HEK293 (cell line): ENCODE measurements around the gene NHP2.

Source experiments
- CTCF ChIA-PET: fragments of 350-600 bp; formaldehyde crosslinking; extraction: SDS; loops from one replicate; lab custom pipeline; 2021; ENCODE audit warnings: antibody characterized with exemption; lab: Yijun Ruan, JAX
- POLR2A ChIA-PET: fragments of 300-600 bp; formaldehyde crosslinking; extraction: SDS; loops from one replicate; lab custom pipeline; 2020; ENCODE audit warnings: antibody characterized with exemption, inconsistent platforms; lab: Yijun Ruan, JAX
- H3K27ac ChIP-seq: fragments of 200-500 bp; sonication (Bioruptor generic); 2 replicates; pipeline ENCODE4 v1.5.1; 2014; ENCODE audit warnings: low read depth, low read length, control low read depth, inconsistent platforms; ENCODE audit errors: extremely low read depth
- H3K36me3 ChIP-seq, 2 experiments: fragments of 200-500 bp in 1 of 2; sonication (Bioruptor generic) in 1 of 2; 1 replicate in 1 of 2; 2 replicates in 1 of 2; pipeline ENCODE4 v1.5.1; 2014 to 2017; ENCODE audit warnings: inconsistent platforms in 2 of 2, low read length in 2 of 2; ENCODE audit not compliant: control insufficient read depth in 2 of 2, insufficient read depth in 1 of 2
- H3K4me1 ChIP-seq: fragments of 200-500 bp; sonication (Bioruptor generic); 2 replicates; pipeline ENCODE4 v1.5.1; 2014; ENCODE audit warnings: mild to moderate bottlenecking, low read length, inconsistent platforms; ENCODE audit not compliant: control insufficient read depth, insufficient read depth
- H3K4me3 ChIP-seq: 2 replicates; pipeline ENCODE4 v1.5.1; 2011; ENCODE audit warnings: low read depth, mild to moderate bottlenecking, control low read depth, low read length, moderate library complexity
- H3K9me3 ChIP-seq: fragments of 200-500 bp; sonication (Bioruptor generic); 2 replicates; pipeline ENCODE4 v1.5.1; 2014; ENCODE audit warnings: low read depth, low read length, inconsistent platforms; ENCODE audit not compliant: control insufficient read depth, insufficient read depth
- KLF10 ChIP-seq: fragments of 450-650 bp; IDR thresholded peaks from 2 replicates; pipeline ENCODE4 v1.5.1; 2018; ENCODE audit warnings: missing biosample characterization, mild to moderate bottlenecking, missing genetic modification characterization
- ZBTB26 ChIP-seq: fragments of 450-650 bp; formaldehyde crosslinking; optimal IDR thresholded peaks from 2 replicates; pipeline ENCODE3; 2016; ENCODE audit warnings: missing biosample characterization, mild to moderate bottlenecking, missing genetic modification characterization
- ZFP3 ChIP-seq: fragments of 450-650 bp; formaldehyde crosslinking; IDR thresholded peaks from 2 replicates; pipeline ENCODE4 v1.5.1; 2016; ENCODE audit warnings: low read depth, missing biosample characterization, missing genetic modification characterization
- ZNF157 ChIP-seq: fragments of 450-650 bp; formaldehyde crosslinking; IDR thresholded peaks from 2 replicates; pipeline ENCODE4 v1.5.1; 2016; ENCODE audit warnings: missing biosample characterization, missing genetic modification characterization
- ZNF214 ChIP-seq: fragments of 450-650 bp; formaldehyde crosslinking; IDR thresholded peaks from 2 replicates; pipeline ENCODE4 v1.5.1; 2017; ENCODE audit warnings: missing biosample characterization, mild to moderate bottlenecking, missing genetic modification characterization, borderline replicate concordance
- ZNF292 ChIP-seq: fragments of 450-650 bp; formaldehyde crosslinking; IDR thresholded peaks from 2 replicates; pipeline ENCODE4 v1.5.1; 2016; ENCODE audit warnings: low read depth, missing biosample characterization, missing genetic modification characterization, borderline replicate concordance
- ZNF423 ChIP-seq: fragments of 450-650 bp; formaldehyde crosslinking; IDR thresholded peaks from 2 replicates; pipeline ENCODE4 v1.5.1; 2016; ENCODE audit warnings: missing biosample characterization, missing genetic modification characterization
- ZNF473 ChIP-seq: fragments of 450-650 bp; formaldehyde crosslinking; IDR thresholded peaks from 2 replicates; pipeline ENCODE4 v1.5.1; 2017; ENCODE audit warnings: missing biosample characterization, missing genetic modification characterization
- ZNF501 ChIP-seq: fragments of 450-650 bp; formaldehyde crosslinking; IDR thresholded peaks from 2 replicates; pipeline ENCODE4 v1.5.1; 2016; ENCODE audit warnings: missing biosample characterization, missing genetic modification characterization
- ZNF513 ChIP-seq: fragments of 450-650 bp; IDR thresholded peaks from 2 replicates; pipeline ENCODE4 v1.5.1; 2018; ENCODE audit warnings: missing biosample characterization, missing genetic modification characterization
- ZNF529 ChIP-seq: fragments of 450-650 bp; formaldehyde crosslinking; IDR thresholded peaks from 2 replicates; pipeline ENCODE4 v1.5.1; 2017; ENCODE audit warnings: missing genetic modification characterization, missing biosample characterization; ENCODE audit not compliant: insufficient replicate concordance
- ZNF530 ChIP-seq: fragments of 450-650 bp; formaldehyde crosslinking; IDR thresholded peaks from 2 replicates; pipeline ENCODE4 v1.5.1; 2016; ENCODE audit warnings: low read depth, missing biosample characterization, missing genetic modification characterization
- ZNF701 ChIP-seq: fragments of 450-650 bp; formaldehyde crosslinking; IDR thresholded peaks from 2 replicates; pipeline ENCODE4 v1.5.1; 2016; ENCODE audit warnings: missing biosample characterization, missing genetic modification characterization
- TF ChIP-seq, protein P1 (sequence below): fragments of 450-650 bp; formaldehyde crosslinking; IDR thresholded peaks from 2 replicates; pipeline ENCODE4 v1.5.1; 2016; ENCODE audit warnings: missing biosample characterization, missing genetic modification characterization
- TF ChIP-seq, protein P2 (sequence below): fragments of 450-650 bp; formaldehyde crosslinking; IDR thresholded peaks from 2 replicates; pipeline ENCODE4 v1.5.1; 2016; ENCODE audit warnings: missing biosample characterization, missing genetic modification characterization
- TF ChIP-seq, protein P3 (sequence below): fragments of 450-650 bp; formaldehyde crosslinking; IDR thresholded peaks from 2 replicates; pipeline ENCODE4 v1.5.1; 2016; ENCODE audit warnings: missing biosample characterization, missing genetic modification characterization
- TF ChIP-seq, protein P4 (sequence below): fragments of 450-650 bp; formaldehyde crosslinking; IDR thresholded peaks from 2 replicates; pipeline ENCODE4 v1.5.1; 2016; ENCODE audit warnings: missing biosample characterization, missing genetic modification characterization

Gene NHP2

DNA sequence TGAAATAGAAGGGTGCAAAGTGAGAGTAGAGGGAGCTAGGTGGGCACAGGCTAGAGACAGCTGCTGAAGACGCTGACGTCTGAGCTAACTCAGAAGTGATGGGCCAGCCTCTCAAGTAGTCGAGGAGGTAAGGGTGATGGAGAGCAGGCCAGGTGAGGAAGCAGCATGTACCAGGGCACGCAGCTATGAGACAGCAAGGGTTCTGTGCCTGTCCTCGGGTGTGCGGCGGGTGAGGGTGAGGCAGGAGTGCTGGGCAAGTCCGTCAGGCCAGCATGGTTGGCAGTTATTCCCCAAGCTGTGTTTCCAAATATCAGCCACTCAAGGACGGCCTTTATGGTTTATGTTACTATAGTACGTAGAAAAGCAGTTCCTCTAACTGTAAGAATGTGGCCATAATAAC lies 16.7 kb downstream of the NHP2 start:
- ChIA-PET POLR2A (interaction anchor here (1.0 to 1.2 kb wide), 2 partner anchors 16 to 17 kb away, joined by 3 to 6 read pairs; partner anchors contain the start of gene NHP2), CTCF (interaction anchor here (0.7 to 3.3 kb wide), 4 partner anchors 9 to 63 kb away, joined by 4 to 25 read pairs (median 16); no protein-coding TSS in a partner anchor)
- Histone ChIP-seq H3K4me1 (no peaks in the 10 kb centered on the region), H3K27ac (no peak overlapping the region), H3K9me3 (no peaks in the 10 kb centered on the region), H3K36me3 (peaks cover 55 to 71% of the 10 kb centered on the region in 2 experiments), H3K4me3 (no peak overlapping the region)
- TF ChIP-seq ZNF157 (tag by site-specific recombination) (no peak), KLF10 (no peak), ZNF529 (no peak), ZNF501 (tag by site-specific recombination) (no peak), ZNF701 (tag by site-specific recombination) (no peak), ZNF513 (tag by site-specific recombination) (no peak), ZNF530 (tag by site-specific recombination) (no peak), ZBTB26 (no peak), ZFP3 (tag by site-specific recombination) (no peak), ZNF423 (tag by site-specific recombination) (no peak), ZNF292 (tag by site-specific recombination) (no peak), ZNF214 (no peak), ZNF473 (tag by site-specific recombination) (no peak)
- TF ChIP-seq, protein P1, sequence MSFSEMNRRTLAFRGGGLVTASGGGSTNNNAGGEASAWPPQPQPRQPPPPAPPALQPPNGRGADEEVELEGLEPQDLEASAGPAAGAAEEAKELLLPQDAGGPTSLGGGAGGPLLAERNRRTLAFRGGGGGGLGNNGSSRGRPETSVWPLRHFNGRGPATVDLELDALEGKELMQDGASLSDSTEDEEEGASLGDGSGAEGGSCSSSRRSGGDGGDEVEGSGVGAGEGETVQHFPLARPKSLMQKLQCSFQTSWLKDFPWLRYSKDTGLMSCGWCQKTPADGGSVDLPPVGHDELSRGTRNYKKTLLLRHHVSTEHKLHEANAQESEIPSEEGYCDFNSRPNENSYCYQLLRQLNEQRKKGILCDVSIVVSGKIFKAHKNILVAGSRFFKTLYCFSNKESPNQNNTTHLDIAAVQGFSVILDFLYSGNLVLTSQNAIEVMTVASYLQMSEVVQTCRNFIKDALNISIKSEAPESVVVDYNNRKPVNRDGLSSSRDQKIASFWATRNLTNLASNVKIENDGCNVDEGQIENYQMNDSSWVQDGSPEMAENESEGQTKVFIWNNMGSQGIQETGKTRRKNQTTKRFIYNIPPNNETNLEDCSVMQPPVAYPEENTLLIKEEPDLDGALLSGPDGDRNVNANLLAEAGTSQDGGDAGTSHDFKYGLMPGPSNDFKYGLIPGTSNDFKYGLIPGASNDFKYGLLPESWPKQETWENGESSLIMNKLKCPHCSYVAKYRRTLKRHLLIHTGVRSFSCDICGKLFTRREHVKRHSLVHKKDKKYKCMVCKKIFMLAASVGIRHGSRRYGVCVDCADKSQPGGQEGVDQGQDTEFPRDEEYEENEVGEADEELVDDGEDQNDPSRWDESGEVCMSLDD (tag by site-specific recombination) = no peak
- TF ChIP-seq, protein P2, sequence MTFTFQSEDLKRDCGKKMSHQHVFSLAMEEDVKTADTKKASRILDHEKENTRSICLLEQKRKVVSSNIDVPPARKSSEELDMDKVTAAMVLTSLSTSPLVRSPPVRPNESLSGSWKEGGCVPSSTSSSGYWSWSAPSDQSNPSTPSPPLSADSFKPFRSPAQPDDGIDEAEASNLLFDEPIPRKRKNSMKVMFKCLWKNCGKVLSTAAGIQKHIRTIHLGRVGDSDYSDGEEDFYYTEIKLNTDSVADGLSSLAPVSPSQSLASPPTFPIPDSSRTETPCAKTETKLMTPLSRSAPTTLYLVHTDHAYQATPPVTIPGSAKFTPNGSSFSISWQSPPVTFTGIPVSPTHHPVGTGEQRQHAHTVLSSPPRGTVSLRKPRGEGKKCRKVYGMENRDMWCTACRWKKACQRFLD (tag by site-specific recombination) = no peak
- TF ChIP-seq, protein P3, sequence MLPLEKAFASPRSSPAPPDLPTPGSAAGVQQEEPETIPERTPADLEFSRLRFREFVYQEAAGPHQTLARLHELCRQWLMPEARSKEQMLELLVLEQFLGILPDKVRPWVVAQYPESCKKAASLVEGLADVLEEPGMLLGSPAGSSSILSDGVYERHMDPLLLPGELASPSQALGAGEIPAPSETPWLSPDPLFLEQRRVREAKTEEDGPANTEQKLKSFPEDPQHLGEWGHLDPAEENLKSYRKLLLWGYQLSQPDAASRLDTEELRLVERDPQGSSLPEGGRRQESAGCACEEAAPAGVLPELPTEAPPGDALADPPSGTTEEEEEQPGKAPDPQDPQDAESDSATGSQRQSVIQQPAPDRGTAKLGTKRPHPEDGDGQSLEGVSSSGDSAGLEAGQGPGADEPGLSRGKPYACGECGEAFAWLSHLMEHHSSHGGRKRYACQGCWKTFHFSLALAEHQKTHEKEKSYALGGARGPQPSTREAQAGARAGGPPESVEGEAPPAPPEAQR = no peak
- TF ChIP-seq, protein P4, sequence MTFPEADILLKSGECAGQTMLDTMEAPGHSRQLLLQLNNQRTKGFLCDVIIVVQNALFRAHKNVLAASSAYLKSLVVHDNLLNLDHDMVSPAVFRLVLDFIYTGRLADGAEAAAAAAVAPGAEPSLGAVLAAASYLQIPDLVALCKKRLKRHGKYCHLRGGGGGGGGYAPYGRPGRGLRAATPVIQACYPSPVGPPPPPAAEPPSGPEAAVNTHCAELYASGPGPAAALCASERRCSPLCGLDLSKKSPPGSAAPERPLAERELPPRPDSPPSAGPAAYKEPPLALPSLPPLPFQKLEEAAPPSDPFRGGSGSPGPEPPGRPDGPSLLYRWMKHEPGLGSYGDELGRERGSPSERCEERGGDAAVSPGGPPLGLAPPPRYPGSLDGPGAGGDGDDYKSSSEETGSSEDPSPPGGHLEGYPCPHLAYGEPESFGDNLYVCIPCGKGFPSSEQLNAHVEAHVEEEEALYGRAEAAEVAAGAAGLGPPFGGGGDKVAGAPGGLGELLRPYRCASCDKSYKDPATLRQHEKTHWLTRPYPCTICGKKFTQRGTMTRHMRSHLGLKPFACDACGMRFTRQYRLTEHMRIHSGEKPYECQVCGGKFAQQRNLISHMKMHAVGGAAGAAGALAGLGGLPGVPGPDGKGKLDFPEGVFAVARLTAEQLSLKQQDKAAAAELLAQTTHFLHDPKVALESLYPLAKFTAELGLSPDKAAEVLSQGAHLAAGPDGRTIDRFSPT (tag by site-specific recombination) = no peak
- TF ChIP-seq, all 188 proteins: peak for 0
